Activated T-helper 1 cell treated with anti-CD3 and anti-CD28 coated beads, Interleukin-12 subunit alpha, Interleukin-12 subunit beta, Interleukin-2, Interleukin-4 antibody, amounts not matched to agents 30 ng/mL and 10 ng/mL and 1 ng/mL, durations not matched to agents 14 hours and 24 hours and 36 hours (primary cell): ENCODE results near the gene LRRTM1. TPM values are rescaled to one million over a fixed set of nuclear protein-coding genes. Genes with fewer than 3 reads are reported as not detected.

ENCODE experiments used
- DNase-seq: peaks from one replicate; pipeline ENCODE4 v3.0.0; 2021; ENCODE audit warnings: low spot score
- H3K27ac Mint-ChIP-seq: one replicate; pipeline ENCODE4 v1.8.0; 2021; ENCODE audit warnings: mild to moderate bottlenecking, mixed read lengths
- H3K27me3 Mint-ChIP-seq: one replicate; pipeline ENCODE4 v1.8.0; 2022; ENCODE audit warnings: mild to moderate bottlenecking, moderate library complexity, mixed read lengths; ENCODE audit not compliant: insufficient read depth
- H3K36me3 Mint-ChIP-seq: one replicate; pipeline ENCODE4 v1.8.0; 2021; ENCODE audit warnings: low read depth, mixed read lengths
- H3K4me1 Mint-ChIP-seq: one replicate; pipeline ENCODE4 v1.8.0; 2021; ENCODE audit warnings: low read depth, mixed read lengths
- H3K4me3 Mint-ChIP-seq: one replicate; pipeline ENCODE4 v1.8.0; 2021; ENCODE audit warnings: mild to moderate bottlenecking, moderate library complexity, mixed read lengths
- H3K9me3 Mint-ChIP-seq: one replicate; pipeline ENCODE4 v1.8.0; 2021; ENCODE audit warnings: mixed read lengths
- intact Hi-C: fragments of 100-400 bp; cut with micrococcal nuclease; formaldehyde crosslinking; loops from one replicate; pipeline ENCODE4 v1.15.1; 2024
- total RNA-seq: library from RNA; stranded (reverse); gene quantifications from 2 replicates; pipeline ENCODE4 v1.2.3, GENCODE V29; 2022

Gene LRRTM1
- total RNA-seq, 1 donor from 2014 or later: not detected

GRCh38 chr2:80255918-80256781 lies 48.4 kb downstream of the LRRTM1 start:
- Mint-ChIP-seq H3K27ac (no peak overlapping the region), H3K36me3 (no peaks in the 10 kb centered on the region), H3K9me3 (peaks cover 4% of the 10 kb centered on the region), H3K4me1 (no peaks in the 10 kb centered on the region), H3K27me3 (no peaks in the 10 kb centered on the region), H3K4me3 (no peak overlapping the region)
- intact Hi-C loops: no loop called here
- DNase-seq: no peak

GRCh38 chr2:80252294-80252986 lies 52.1 kb downstream of the LRRTM1 start:
- H3K27me3 Mint-ChIP-seq: no peaks in the 10 kb centered on the region
- no peaks in the 10 kb centered on the region for H3K4me1 Mint-ChIP-seq
- no peak for DNase-seq
- intact Hi-C loops: no loop called here
- no peaks in the 10 kb centered on the region for H3K36me3 Mint-ChIP-seq
- H3K27ac Mint-ChIP-seq: no peak overlapping the region
- H3K4me3 Mint-ChIP-seq: no peak overlapping the region
- H3K9me3 Mint-ChIP-seq: peaks cover 4% of the 10 kb centered on the region
